ENCODE measurements around the gene BANF1.

- no peak for TF ChIP-seq CTCF (optimal IDR thresholded peaks at IDR 0.05 in 1 of 3, IDR thresholded peaks at IDR 0.05 in 1 of 3, conservative IDR thresholded peaks at IDR 0.05 in 1 of 3; ENCODE audit: extremely low read depth in 1 of 3, insufficient read depth in 2 of 3, low read length in 3 of 3)
- no peak for TF ChIP-seq EZH2 (IDR thresholded peaks at IDR 0.05; ENCODE audit: low read length)
These were observed 43.4 kb upstream of the BANF1 start for GRCh38 chr11:65958774-65959420.

All from keratinocyte (primary cell).